Measurements from ENCODE around the gene ECPAS.
"Not testable (repeated sequence)": the region's sequence is repeated elsewhere in the genome, so short reads cannot be mapped to it uniquely, and the experiment has no call there.

The ECPAS gene

GRCh38 chr9:111412280-111412679 is 71.9 kb downstream of the ECPAS start:
- no peak for DNase-seq
- TF ChIP-seq POLR2A (IDR thresholded peaks at IDR 0.05; ENCODE audit: low read length) (no peak), GATA1 (IDR thresholded peaks at IDR 0.05; ENCODE audit: low read depth, low read length) (no peak)

GRCh38 chr9:111411266-111411665 is 72.9 kb downstream of the ECPAS start:
- TF ChIP-seq POLR2A (IDR thresholded peaks at IDR 0.05; ENCODE audit: low read length) (no peak), GATA1 (IDR thresholded peaks at IDR 0.05; ENCODE audit: low read depth, low read length) (no peak)
- no peak for DNase-seq

- DNase-seq = no peak
- TF ChIP-seq GATA1 (IDR thresholded peaks at IDR 0.05; ENCODE audit: low read depth, low read length) (no peak), POLR2A (IDR thresholded peaks at IDR 0.05; ENCODE audit: low read length) (no peak)
Observed at GRCh38 chr9:111407813-111408212, 76.4 kb downstream of the ECPAS start.

GRCh38 chr9:111405701-111406100 is 78.5 kb downstream of the ECPAS start:
- DNase-seq = no peak

GRCh38 chr9:111401486-111401885 is 82.7 kb downstream of the ECPAS start:
- not testable (repeated sequence) for DNase-seq

More at GRCh38 chr9:111405701-111406100, 78.5 kb downstream of the ECPAS start:
- TF ChIP-seq POLR2A (IDR thresholded peaks at IDR 0.05; ENCODE audit: low read length) (no peak), GATA1 (IDR thresholded peaks at IDR 0.05; ENCODE audit: low read depth, low read length) (no peak)

GRCh38 chr9:111400564-111400898 is 83.7 kb downstream of the ECPAS start:
- no peak for DNase-seq
- no peak for TF ChIP-seq GATA1 (IDR thresholded peaks at IDR 0.05; ENCODE audit: low read depth, low read length)
- no peak for TF ChIP-seq POLR2A (IDR thresholded peaks at IDR 0.05; ENCODE audit: low read length)

- TF ChIP-seq GATA1 (IDR thresholded peaks at IDR 0.05; ENCODE audit: low read depth, low read length) = no peak
- TF ChIP-seq POLR2A (IDR thresholded peaks at IDR 0.05; ENCODE audit: low read length) = no peak
- peak; percentile 54 to 55 for DNase-seq
Observed at GRCh38 chr9:111399772-111400563, 84.2 kb downstream of the ECPAS start.

GRCh38 chr9:111399211-111399739 is 84.9 kb downstream of the ECPAS start:
- TF ChIP-seq GATA1 (IDR thresholded peaks at IDR 0.05; ENCODE audit: low read depth, low read length) = no peak
- TF ChIP-seq POLR2A (IDR thresholded peaks at IDR 0.05; ENCODE audit: low read length) = no peak
- DNase-seq = no peak

- no peak for TF ChIP-seq GATA1 (IDR thresholded peaks at IDR 0.05; ENCODE audit: low read depth, low read length)
- no peak for TF ChIP-seq POLR2A (IDR thresholded peaks at IDR 0.05; ENCODE audit: low read length)
- DNase-seq = no peak
Observed at GRCh38 chr9:111393971-111394370, 90.2 kb downstream of the ECPAS start.

GRCh38 chr9:111389406-111389805 is 94.8 kb downstream of the ECPAS start:
- no peak for DNase-seq
- no peak for TF ChIP-seq POLR2A (IDR thresholded peaks at IDR 0.05; ENCODE audit: low read length)
- no peak for TF ChIP-seq GATA1 (IDR thresholded peaks at IDR 0.05; ENCODE audit: low read depth, low read length)

- TF ChIP-seq POLR2A (IDR thresholded peaks at IDR 0.05; ENCODE audit: low read length) (no peak), GATA1 (IDR thresholded peaks at IDR 0.05; ENCODE audit: low read depth, low read length) (no peak)
Observed at GRCh38 chr9:111386386-111386785, 97.8 kb downstream of the ECPAS start.

GRCh38 chr9:111381006-111381405 is 103.2 kb downstream of the ECPAS start:
- TF ChIP-seq GATA1 (IDR thresholded peaks at IDR 0.05; ENCODE audit: low read depth, low read length) (no peak), POLR2A (IDR thresholded peaks at IDR 0.05; ENCODE audit: low read length) (no peak)
- no peak for DNase-seq

More at GRCh38 chr9:111386386-111386785, 97.8 kb downstream of the ECPAS start:
- DNase-seq = no peak

- TF ChIP-seq POLR2A (IDR thresholded peaks at IDR 0.05; ENCODE audit: low read length) = no peak
- TF ChIP-seq GATA1 (IDR thresholded peaks at IDR 0.05; ENCODE audit: low read depth, low read length) = no peak
- no peak for DNase-seq
Observed at GRCh38 chr9:111375817-111376564, 108.2 kb downstream of the ECPAS start.

GRCh38 chr9:111375062-111375461 is 109.1 kb downstream of the ECPAS start:
- DNase-seq = no peak
- no peak for TF ChIP-seq GATA1 (IDR thresholded peaks at IDR 0.05; ENCODE audit: low read depth, low read length)
- no peak for TF ChIP-seq POLR2A (IDR thresholded peaks at IDR 0.05; ENCODE audit: low read length)

Data from erythroblast (primary cell).